Keratinocyte (primary cell): ENCODE measurements around the gene CACNB4.

ENCODE experiments used
- CTCF ChIP-seq, 3 experiments: IDR thresholded peaks in 1 of 3; conservative IDR thresholded peaks in 1 of 3; optimal IDR thresholded peaks in 1 of 3; 2 replicates in 2 of 3; 3 replicates in 1 of 3; pipeline versions ENCODE3 to v1.5.1; 2011; ENCODE audit warnings: low read length in 3 of 3, mild to moderate bottlenecking in 3 of 3, moderate library complexity in 2 of 3, control low read depth in 1 of 3, inconsistent platforms in 1 of 3; ENCODE audit not compliant: insufficient read depth in 2 of 3; ENCODE audit errors: extremely low read depth in 1 of 3
- EZH2 ChIP-seq: IDR thresholded peaks from one replicate; pipeline ENCODE4 v1.6.1; 2012; ENCODE audit warnings: inconsistent platforms, mild to moderate bottlenecking, low read length, moderate library complexity

- no peak for TF ChIP-seq CTCF (optimal IDR thresholded peaks at IDR 0.05 in 1 of 3, IDR thresholded peaks at IDR 0.05 in 1 of 3, conservative IDR thresholded peaks at IDR 0.05 in 1 of 3; ENCODE audit: extremely low read depth in 1 of 3, insufficient read depth in 2 of 3, low read length in 3 of 3)
- TF ChIP-seq EZH2, result no peak
Observed at GRCh38 chr2:151977631-151978030, 121.2 kb downstream of the CACNB4 start.
